SU-DHL-6 (cell line): ENCODE measurements around the gene GPR4.

Experiments
- EZH2phosphoT487 ChIP-seq: fragments of 200-600 bp; sonication (generic), shearing (Covaris generic); conservative IDR thresholded peaks from 2 replicates; pipeline ENCODE4 v1.6.1; 2018; ENCODE audit warnings: mild to moderate bottlenecking, antibody characterized with exemption, low read length, moderate library complexity, mixed read lengths
- TF ChIP-seq, protein P1 (sequence below): fragments of 200-600 bp; sonication (generic); IDR thresholded peaks from one replicate; pipeline ENCODE4 v1.5.1; 2017; ENCODE audit warnings: antibody characterized with exemption, mild to moderate bottlenecking, low read length, moderate library complexity; ENCODE audit not compliant: insufficient read depth, poor library complexity, severe bottlenecking

- TF ChIP-seq, protein P1, sequence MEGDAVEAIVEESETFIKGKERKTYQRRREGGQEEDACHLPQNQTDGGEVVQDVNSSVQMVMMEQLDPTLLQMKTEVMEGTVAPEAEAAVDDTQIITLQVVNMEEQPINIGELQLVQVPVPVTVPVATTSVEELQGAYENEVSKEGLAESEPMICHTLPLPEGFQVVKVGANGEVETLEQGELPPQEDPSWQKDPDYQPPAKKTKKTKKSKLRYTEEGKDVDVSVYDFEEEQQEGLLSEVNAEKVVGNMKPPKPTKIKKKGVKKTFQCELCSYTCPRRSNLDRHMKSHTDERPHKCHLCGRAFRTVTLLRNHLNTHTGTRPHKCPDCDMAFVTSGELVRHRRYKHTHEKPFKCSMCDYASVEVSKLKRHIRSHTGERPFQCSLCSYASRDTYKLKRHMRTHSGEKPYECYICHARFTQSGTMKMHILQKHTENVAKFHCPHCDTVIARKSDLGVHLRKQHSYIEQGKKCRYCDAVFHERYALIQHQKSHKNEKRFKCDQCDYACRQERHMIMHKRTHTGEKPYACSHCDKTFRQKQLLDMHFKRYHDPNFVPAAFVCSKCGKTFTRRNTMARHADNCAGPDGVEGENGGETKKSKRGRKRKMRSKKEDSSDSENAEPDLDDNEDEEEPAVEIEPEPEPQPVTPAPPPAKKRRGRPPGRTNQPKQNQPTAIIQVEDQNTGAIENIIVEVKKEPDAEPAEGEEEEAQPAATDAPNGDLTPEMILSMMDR = no peak
- TF ChIP-seq EZH2phosphoT487 = no peak
Measured at GRCh38 chr19:45589768-45590167, 12.2 kb downstream of the GPR4 start.
